H9 (cell line): ENCODE data around the gene SP2. TPM values are rescaled to one million over a fixed set of nuclear protein-coding genes. Genes with fewer than 3 reads are reported as not detected.
A peak's percentile ranks its signal among the peaks of the same experiment; 100 is the strongest.

Source experiments
- DNase-seq: peaks from one replicate; pipeline ENCODE4 v3.0.0-alpha.2; 2017
- H2AFZ ChIP-seq: one replicate; pipeline ENCODE4 v1.6.1; 2013; ENCODE audit warnings: mild to moderate bottlenecking, low read length, control low read depth, moderate library complexity
- H2AK5ac ChIP-seq: 2 replicates; pipeline ENCODE4 v1.6.1; 2013; ENCODE audit warnings: low read length, control low read depth, mixed read lengths; ENCODE audit not compliant: insufficient read length
- H2BK120ac ChIP-seq: one replicate; pipeline ENCODE4 v1.6.1; 2013; ENCODE audit warnings: low read depth, mild to moderate bottlenecking, low read length, control low read depth, inconsistent platforms; ENCODE audit not compliant: poor library complexity, severe bottlenecking
- H2BK12ac ChIP-seq: 2 replicates; pipeline ENCODE4 v1.6.1; 2013; ENCODE audit warnings: low read length, control low read depth, mixed read lengths, low read depth; ENCODE audit not compliant: insufficient read length
- H2BK15ac ChIP-seq: 2 replicates; pipeline ENCODE4 v1.6.1; 2013; ENCODE audit warnings: low read depth, low read length, control low read depth
- H2BK20ac ChIP-seq: one replicate; pipeline ENCODE4 v1.6.1; 2013; ENCODE audit warnings: low read depth, mild to moderate bottlenecking, low read length, control low read depth, inconsistent platforms; ENCODE audit not compliant: poor library complexity, severe bottlenecking
- H2BK5ac ChIP-seq: 2 replicates; pipeline ENCODE4 v1.6.1; 2013; ENCODE audit warnings: low read length, control low read depth, mixed read lengths; ENCODE audit not compliant: insufficient read length
- H3K14ac ChIP-seq: 2 replicates; pipeline ENCODE4 v1.6.1; 2013; ENCODE audit warnings: low read length, control low read depth; ENCODE audit not compliant: insufficient read depth
- H3K18ac ChIP-seq: 2 replicates; pipeline ENCODE4 v1.6.1; 2013; ENCODE audit warnings: low read depth, mild to moderate bottlenecking, mixed read lengths, low read length, control low read depth; ENCODE audit not compliant: insufficient read length
- H3K23ac ChIP-seq: 2 replicates; pipeline ENCODE4 v1.6.1; 2013; ENCODE audit warnings: low read length, control low read depth, mixed read lengths, low read depth; ENCODE audit not compliant: insufficient read length
- H3K23me2 ChIP-seq: 2 replicates; pipeline ENCODE4 v1.6.1; 2013; ENCODE audit warnings: low read depth, mild to moderate bottlenecking, mixed read lengths, low read length, control low read depth; ENCODE audit not compliant: insufficient read length, poor library complexity, severe bottlenecking
- H3K27ac ChIP-seq: 2 replicates; pipeline ENCODE4 v1.5.1; 2013; ENCODE audit warnings: low read length, control low read depth, mixed read lengths, low read depth; ENCODE audit not compliant: insufficient read length
- H3K27me3 ChIP-seq: 2 replicates; pipeline ENCODE4 v1.6.1; 2013; ENCODE audit warnings: low read length, control low read depth, inconsistent platforms; ENCODE audit not compliant: insufficient read depth
- H3K4ac ChIP-seq: 2 replicates; pipeline ENCODE4 v1.6.1; 2013; ENCODE audit warnings: low read depth, mild to moderate bottlenecking, control low read depth, inconsistent platforms, low read length, moderate library complexity
- H3K4me1 ChIP-seq: 2 replicates; pipeline ENCODE4 v1.6.1; 2013; ENCODE audit warnings: low read length, control low read depth, inconsistent platforms; ENCODE audit not compliant: insufficient read depth
- H3K4me2 ChIP-seq: 2 replicates; pipeline ENCODE4 v1.6.1; 2013; ENCODE audit warnings: low read length, control low read depth, mixed read lengths; ENCODE audit not compliant: insufficient read length, insufficient read depth
- H3K56ac ChIP-seq: 2 replicates; pipeline ENCODE4 v1.6.1; 2013; ENCODE audit warnings: low read depth, mild to moderate bottlenecking, mixed read lengths, low read length, control low read depth; ENCODE audit not compliant: insufficient read length
- H3K79me1 ChIP-seq: 2 replicates; pipeline ENCODE4 v1.6.1; 2013; ENCODE audit warnings: low read depth, mild to moderate bottlenecking, moderate library complexity, low read length, control low read depth, inconsistent platforms; ENCODE audit not compliant: insufficient read depth, poor library complexity, severe bottlenecking
- H3K79me2 ChIP-seq: 2 replicates; pipeline ENCODE4 v1.6.1; 2013; ENCODE audit warnings: low read length, control low read depth, inconsistent platforms; ENCODE audit not compliant: insufficient read depth
- H3K9ac ChIP-seq: 2 replicates; pipeline ENCODE4 v1.6.1; 2013; ENCODE audit warnings: low read length, control low read depth, mixed read lengths; ENCODE audit not compliant: insufficient read length; ENCODE audit errors: extremely low read depth
- H3K9me3 ChIP-seq: one replicate; pipeline ENCODE4 v1.6.1; 2013; ENCODE audit warnings: low read depth, low read length, inconsistent platforms; ENCODE audit not compliant: control insufficient read depth
- H3T11ph ChIP-seq: one replicate; pipeline ENCODE4 v1.6.1; 2013; ENCODE audit warnings: mild to moderate bottlenecking, low read length, control low read depth, inconsistent platforms
- H4K20me1 ChIP-seq: one replicate; pipeline ENCODE4 v1.6.1; 2013; ENCODE audit not compliant: control insufficient read depth, insufficient read length, insufficient read depth
- H4K5ac ChIP-seq: 2 replicates; pipeline ENCODE4 v1.6.1; 2013; ENCODE audit warnings: low read depth, mild to moderate bottlenecking, mixed read lengths, low read length, control low read depth; ENCODE audit not compliant: insufficient read length
- H4K8ac ChIP-seq: replicated peaks from 2 replicates; pipeline ENCODE4 v1.6.1; 2013; ENCODE audit warnings: low read length, control low read depth, mixed read lengths, low read depth; ENCODE audit not compliant: insufficient read length
- H4K91ac ChIP-seq: 2 replicates; pipeline ENCODE4 v1.6.1; 2013; ENCODE audit warnings: low read depth, mild to moderate bottlenecking, moderate library complexity, mixed read lengths, low read length, control low read depth; ENCODE audit not compliant: insufficient read length
- H3K27ac Mint-ChIP-seq, 3 experiments: 2 replicates in 2 of 3; 3 replicates in 1 of 3; pipeline ENCODE4 v1.8.0; 2020 to 2021; ENCODE audit warnings: mixed read lengths in 3 of 3, mild to moderate bottlenecking in 1 of 3, moderate library complexity in 1 of 3
- H3K27me3 Mint-ChIP-seq: 2 replicates; pipeline ENCODE4 v1.8.0; 2021; ENCODE audit warnings: low read depth, mild to moderate bottlenecking, moderate library complexity, mixed read lengths
- H3K36me3 Mint-ChIP-seq, 3 experiments: 2 replicates in 2 of 3; 3 replicates in 1 of 3; pipeline ENCODE4 v1.8.0; 2020 to 2021; ENCODE audit warnings: low read depth in 3 of 3, mixed read lengths in 3 of 3; ENCODE audit not compliant: insufficient read depth in 1 of 3
- H3K4me1 Mint-ChIP-seq, 2 experiments: 2 replicates each; pipeline ENCODE4 v1.8.0; 2020; ENCODE audit warnings: mixed read lengths in 2 of 2
- H3K4me3 Mint-ChIP-seq, 2 experiments: 2 replicates in 1 of 2; 3 replicates in 1 of 2; pipeline ENCODE4 v1.8.0; 2020 to 2021; ENCODE audit warnings: mild to moderate bottlenecking in 2 of 2, mixed read lengths in 2 of 2, moderate library complexity in 1 of 2
- H3K9me3 Mint-ChIP-seq, 2 experiments: 2 replicates in 1 of 2; 3 replicates in 1 of 2; pipeline ENCODE4 v1.8.0; 2020; ENCODE audit warnings: mild to moderate bottlenecking in 2 of 2, mixed read lengths in 2 of 2, moderate library complexity in 1 of 2
- WGBS: extraction: QIAGEN DNeasy Blood & Tissue Kit; methylation state at CpG from one replicate; pipeline ENCODE4 v1.1.7; 2013; ENCODE audit warnings: missing lambda C conversion rate, low lambda C conversion rate, mixed read lengths; ENCODE audit not compliant: insufficient read length; ENCODE audit errors: extremely low coverage; 5-methylcytosine and 5-hydroxymethylcytosine counted together
- total RNA-seq: library from RNA; stranded (reverse); gene quantifications from 2 replicates; pipeline ENCODE4 v1.2.1, GENCODE V29; 2021
- TF ChIP-seq, protein P1 (sequence below): fragments of 200-600 bp; sonication (generic); conservative IDR thresholded peaks from 3 replicates; pipeline ENCODE4 v1.8.0; 2021; ENCODE audit warnings: antibody characterized with exemption, mild to moderate bottlenecking

SP2 gene
- total RNA-seq, 1 experiment from 2014 or later = 19.3 TPM

DNA sequence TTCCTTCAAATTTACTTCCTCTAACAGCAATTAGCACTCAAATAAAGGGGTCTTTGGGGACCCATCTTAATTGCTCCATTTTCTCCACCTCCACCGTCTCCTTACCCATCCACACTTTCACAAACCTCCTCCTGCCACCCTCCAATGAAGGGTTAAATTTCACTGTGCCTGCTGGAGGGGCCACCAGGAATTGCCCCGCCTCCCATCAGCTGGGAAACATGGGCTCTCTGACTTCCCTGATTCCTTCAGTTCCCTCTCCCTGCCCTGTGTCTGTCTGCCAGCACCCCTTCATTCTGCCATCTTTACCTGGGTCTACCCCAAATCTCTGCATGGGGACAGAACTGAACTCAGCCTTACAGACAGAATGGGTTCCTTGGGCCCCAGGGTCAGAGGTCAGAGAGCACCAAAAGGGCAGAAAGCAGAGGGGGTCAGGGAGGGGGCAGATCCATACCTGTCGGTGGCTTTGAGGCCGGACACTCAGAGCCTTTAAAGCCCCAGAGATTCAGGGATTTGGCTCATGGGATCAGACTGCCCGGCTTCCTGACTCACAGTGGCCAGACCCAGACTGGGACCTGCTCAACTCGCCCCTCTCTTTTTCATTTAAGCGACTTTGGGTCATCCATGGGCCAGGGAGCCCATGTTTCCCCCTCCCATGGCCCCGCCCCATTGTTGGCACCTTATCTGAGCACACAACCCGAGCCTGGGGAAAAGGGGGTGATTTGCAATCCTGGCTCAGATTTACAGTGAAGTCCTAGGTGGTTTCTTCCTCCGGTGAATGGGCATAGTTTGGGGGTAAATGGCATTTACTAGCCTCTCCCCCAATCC, 17.6 kb upstream of the SP2 start:
- H2BK120ac ChIP-seq = no peak overlapping the region
- H3K56ac ChIP-seq = no peak overlapping the region
- no peaks in the 10 kb centered on the region for H3K9me3 ChIP-seq
- H3K27me3 ChIP-seq = no peaks in the 10 kb centered on the region; the same call in 1 of the 2 replicates
- no peaks in the 10 kb centered on the region for H3K79me1 ChIP-seq
- DNase-seq = peak; percentile 33
- no peak overlapping the region for H2BK5ac ChIP-seq
- no peak overlapping the region for H2BK12ac ChIP-seq
- H3K27me3 Mint-ChIP-seq = peaks cover 57% of the 10 kb centered on the region
- no peak overlapping the region for H2AK5ac ChIP-seq
- H3K79me2 ChIP-seq = no peaks in the 10 kb centered on the region
- no peak overlapping the region for H3T11ph ChIP-seq
- TF ChIP-seq, protein P1, sequence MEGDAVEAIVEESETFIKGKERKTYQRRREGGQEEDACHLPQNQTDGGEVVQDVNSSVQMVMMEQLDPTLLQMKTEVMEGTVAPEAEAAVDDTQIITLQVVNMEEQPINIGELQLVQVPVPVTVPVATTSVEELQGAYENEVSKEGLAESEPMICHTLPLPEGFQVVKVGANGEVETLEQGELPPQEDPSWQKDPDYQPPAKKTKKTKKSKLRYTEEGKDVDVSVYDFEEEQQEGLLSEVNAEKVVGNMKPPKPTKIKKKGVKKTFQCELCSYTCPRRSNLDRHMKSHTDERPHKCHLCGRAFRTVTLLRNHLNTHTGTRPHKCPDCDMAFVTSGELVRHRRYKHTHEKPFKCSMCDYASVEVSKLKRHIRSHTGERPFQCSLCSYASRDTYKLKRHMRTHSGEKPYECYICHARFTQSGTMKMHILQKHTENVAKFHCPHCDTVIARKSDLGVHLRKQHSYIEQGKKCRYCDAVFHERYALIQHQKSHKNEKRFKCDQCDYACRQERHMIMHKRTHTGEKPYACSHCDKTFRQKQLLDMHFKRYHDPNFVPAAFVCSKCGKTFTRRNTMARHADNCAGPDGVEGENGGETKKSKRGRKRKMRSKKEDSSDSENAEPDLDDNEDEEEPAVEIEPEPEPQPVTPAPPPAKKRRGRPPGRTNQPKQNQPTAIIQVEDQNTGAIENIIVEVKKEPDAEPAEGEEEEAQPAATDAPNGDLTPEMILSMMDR = no peak
- H4K91ac ChIP-seq = no peak overlapping the region
- no peak overlapping the region for H2BK15ac ChIP-seq
- H4K8ac ChIP-seq = no peak overlapping the region
- H3K18ac ChIP-seq = no peak overlapping the region
- no peak overlapping the region for H2AFZ ChIP-seq
- H3K4ac ChIP-seq = no peak overlapping the region
- H3K4me2 ChIP-seq = no peak overlapping the region
- H3K9me3 Mint-ChIP-seq = no peaks in the 10 kb centered on the region
- H3K27ac ChIP-seq = no peak overlapping the region
- no peak overlapping the region; a peak in 1 of 7 replicates for H3K27ac Mint-ChIP-seq
- H3K23me2 ChIP-seq = no peaks in the 10 kb centered on the region
- no peak overlapping the region for H3K23ac ChIP-seq
- H3K4me1 Mint-ChIP-seq = peaks cover 31 to 43% of the 10 kb centered on the region in 2 experiments
- no peak overlapping the region for H3K14ac ChIP-seq
- peaks cover 7% of the 10 kb centered on the region; the same call in 1 of the 2 replicates for H3K4me1 ChIP-seq
- no peak overlapping the region for H4K5ac ChIP-seq
- no peaks in the 10 kb centered on the region for H3K36me3 Mint-ChIP-seq
- H3K9ac ChIP-seq = no peak overlapping the region
- no peaks in the 10 kb centered on the region for H4K20me1 ChIP-seq
- whole genome bisulfite sequencing = no CpG with 5 or more reads among the region's 10 CpGs
- H2BK20ac ChIP-seq = no peak overlapping the region
- H3K4me3 Mint-ChIP-seq = no peak overlapping the region
